PFSK-1 (cell line): ENCODE data around the gene CD2BP2.
A peak's percentile ranks its signal among the peaks of the same experiment; 100 is the strongest.

Source experiments
- FOXP2 ChIP-seq: optimal IDR thresholded peaks from 2 replicates; pipeline ENCODE3; 2011; ENCODE audit warnings: borderline replicate concordance, control low read depth, inconsistent platforms; ENCODE audit not compliant: insufficient read depth; ENCODE audit errors: extremely low read length, extremely low read depth
- POLR2AphosphoS5 ChIP-seq: IDR thresholded peaks from 2 replicates; pipeline ENCODE4 v1.6.1; 2012; ENCODE audit warnings: low read depth, mild to moderate bottlenecking, control low read depth, low read length, moderate library complexity
- SIN3A ChIP-seq: IDR thresholded peaks from 2 replicates; pipeline ENCODE4 v1.6.1; 2012; ENCODE audit warnings: mild to moderate bottlenecking, low read length, moderate library complexity, borderline replicate concordance; ENCODE audit not compliant: insufficient read depth
- TAF1 ChIP-seq: IDR thresholded peaks from 2 replicates; pipeline ENCODE4 v1.6.1; 2012; ENCODE audit warnings: low read length, control low read depth, borderline replicate concordance; ENCODE audit not compliant: insufficient read depth
- TF ChIP-seq, protein P1 (sequence below), 2 experiments: IDR thresholded peaks; 2 replicates each; pipeline versions ENCODE4 v1.6.1 to v1.8.0; 2011 to 2012; ENCODE audit warnings: low read depth in 2 of 2, low read length in 2 of 2, control low read depth in 1 of 2, inconsistent platforms in 1 of 2, mild to moderate bottlenecking in 1 of 2, moderate library complexity in 1 of 2; ENCODE audit not compliant: insufficient read depth in 1 of 2

CD2BP2 gene

GRCh38 chr16:30379158-30379783 is 24.2 kb upstream of the CD2BP2 start:
- TF ChIP-seq SIN3A (no peak), FOXP2 (no peak), POLR2AphosphoS5 (no peak), TAF1 (no peak)
- TF ChIP-seq, protein P1, sequence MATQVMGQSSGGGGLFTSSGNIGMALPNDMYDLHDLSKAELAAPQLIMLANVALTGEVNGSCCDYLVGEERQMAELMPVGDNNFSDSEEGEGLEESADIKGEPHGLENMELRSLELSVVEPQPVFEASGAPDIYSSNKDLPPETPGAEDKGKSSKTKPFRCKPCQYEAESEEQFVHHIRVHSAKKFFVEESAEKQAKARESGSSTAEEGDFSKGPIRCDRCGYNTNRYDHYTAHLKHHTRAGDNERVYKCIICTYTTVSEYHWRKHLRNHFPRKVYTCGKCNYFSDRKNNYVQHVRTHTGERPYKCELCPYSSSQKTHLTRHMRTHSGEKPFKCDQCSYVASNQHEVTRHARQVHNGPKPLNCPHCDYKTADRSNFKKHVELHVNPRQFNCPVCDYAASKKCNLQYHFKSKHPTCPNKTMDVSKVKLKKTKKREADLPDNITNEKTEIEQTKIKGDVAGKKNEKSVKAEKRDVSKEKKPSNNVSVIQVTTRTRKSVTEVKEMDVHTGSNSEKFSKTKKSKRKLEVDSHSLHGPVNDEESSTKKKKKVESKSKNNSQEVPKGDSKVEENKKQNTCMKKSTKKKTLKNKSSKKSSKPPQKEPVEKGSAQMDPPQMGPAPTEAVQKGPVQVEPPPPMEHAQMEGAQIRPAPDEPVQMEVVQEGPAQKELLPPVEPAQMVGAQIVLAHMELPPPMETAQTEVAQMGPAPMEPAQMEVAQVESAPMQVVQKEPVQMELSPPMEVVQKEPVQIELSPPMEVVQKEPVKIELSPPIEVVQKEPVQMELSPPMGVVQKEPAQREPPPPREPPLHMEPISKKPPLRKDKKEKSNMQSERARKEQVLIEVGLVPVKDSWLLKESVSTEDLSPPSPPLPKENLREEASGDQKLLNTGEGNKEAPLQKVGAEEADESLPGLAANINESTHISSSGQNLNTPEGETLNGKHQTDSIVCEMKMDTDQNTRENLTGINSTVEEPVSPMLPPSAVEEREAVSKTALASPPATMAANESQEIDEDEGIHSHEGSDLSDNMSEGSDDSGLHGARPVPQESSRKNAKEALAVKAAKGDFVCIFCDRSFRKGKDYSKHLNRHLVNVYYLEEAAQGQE (IDR thresholded peaks at IDR 0.05; ENCODE audit: insufficient read depth in 1 of 2, low read depth in 2 of 2, low read length in 2 of 2) = no peak

- TF ChIP-seq, protein P1 (IDR thresholded peaks at IDR 0.05; ENCODE audit: insufficient read depth in 1 of 2, low read depth in 2 of 2, low read length in 2 of 2) = no peak
- peak; percentile 68 for TF ChIP-seq FOXP2
- peak; percentile 84 for TF ChIP-seq POLR2AphosphoS5
- peak; percentile 91 for TF ChIP-seq TAF1
Observed at GRCh38 chr16:30378236-30379157, 23.4 kb upstream of the CD2BP2 start.

- TF ChIP-seq TAF1 (peak; percentile 46; the same call in 1 of the 2 replicates), FOXP2 (peak; percentile 49), SIN3A (no peak), POLR2AphosphoS5 (peak; percentile 75)
Observed at GRCh38 chr16:30377812-30378235, 22.7 kb upstream of the CD2BP2 start.

DNA sequence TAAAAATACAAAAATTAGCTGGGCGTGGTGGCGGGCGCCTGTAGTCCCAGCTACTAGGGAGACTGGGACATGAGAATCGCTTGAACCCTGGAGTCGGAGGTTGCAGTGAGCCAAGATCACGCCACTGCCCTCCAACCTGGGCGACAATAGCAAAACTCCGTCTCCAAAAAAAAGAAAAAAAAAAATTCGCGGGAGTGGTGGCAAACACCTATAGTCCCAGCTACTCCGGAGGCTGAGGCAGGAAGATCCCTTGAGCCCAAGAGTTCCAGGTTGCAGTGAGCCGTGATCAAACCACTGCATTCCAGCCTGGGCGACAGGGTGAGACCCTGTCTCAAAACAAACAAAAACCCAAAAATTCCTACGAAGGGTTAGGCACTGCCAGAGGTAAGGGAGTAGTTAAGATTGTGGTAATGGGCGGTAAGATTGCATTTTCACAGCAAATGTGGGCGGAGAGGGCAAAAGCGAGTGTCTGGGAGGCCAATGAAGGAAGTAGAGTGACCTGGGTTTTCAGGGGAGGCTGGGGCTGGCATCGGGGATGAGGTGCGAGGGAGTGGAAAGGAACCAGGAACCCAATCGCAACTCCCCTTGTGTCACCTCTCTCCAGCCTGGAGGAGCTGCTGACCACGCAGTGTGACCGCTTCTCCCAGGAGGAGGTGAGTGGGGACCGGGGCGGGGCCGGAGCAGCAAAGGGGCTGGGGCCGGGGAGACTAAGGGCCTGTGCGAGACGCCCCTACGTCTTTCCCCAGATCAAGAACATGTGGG is 22.1 kb upstream of the CD2BP2 start:
- TF ChIP-seq FOXP2 (no peak), SIN3A (no peak), POLR2AphosphoS5 (no peak), TAF1 (no peak)
- TF ChIP-seq, protein P1 (IDR thresholded peaks at IDR 0.05; ENCODE audit: insufficient read depth in 1 of 2, low read depth in 2 of 2, low read length in 2 of 2) = no peak

DNA sequence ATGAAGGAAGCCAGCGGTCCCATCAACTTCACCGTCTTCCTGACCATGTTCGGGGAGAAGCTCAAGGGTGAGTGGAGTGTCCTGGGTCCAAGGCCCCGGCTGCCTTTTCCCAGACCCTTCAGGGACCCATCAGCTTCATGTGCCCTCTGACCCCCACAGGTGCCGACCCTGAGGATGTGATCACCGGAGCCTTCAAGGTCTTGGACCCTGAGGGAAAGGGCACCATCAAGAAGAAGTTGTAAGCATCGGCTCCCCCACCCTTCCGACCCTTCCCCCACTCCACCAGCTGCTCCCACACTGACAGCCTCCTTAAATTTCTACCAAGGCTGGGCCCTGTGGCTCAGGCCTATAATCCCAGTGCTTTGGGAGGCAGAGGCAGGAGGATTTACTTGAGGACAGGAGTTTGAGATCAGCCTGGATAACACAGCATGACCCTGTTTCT is 21.4 kb upstream of the CD2BP2 start:
- TF ChIP-seq POLR2AphosphoS5 (no peak), FOXP2 (no peak)
